GM19035 (cell line): Measurements from ENCODE around the gene ZNF302.
A peak's percentile ranks its signal among the peaks of the same experiment; 100 is the strongest.

Experiments
- ATAC-seq: cut with Tn5 transposase; IDR thresholded peaks from one replicate; pipeline ENCODE4 v1.9.1; 2021; ENCODE audit not compliant: unreplicated experiment

The ZNF302 gene

GRCh38 chr19:34731019-34731829 lies 53.7 kb downstream of the ZNF302 start:
- ATAC-seq = no peak

- ATAC-seq = no peak
Observed at GRCh38 chr19:34731964-34732363, 54.5 kb downstream of the ZNF302 start.

- no peak for ATAC-seq
Observed at GRCh38 chr19:34732612-34733211, 55.2 kb downstream of the ZNF302 start.

- ATAC-seq = peak; percentile 21
Observed at GRCh38 chr19:34733266-34733745, 55.8 kb downstream of the ZNF302 start.

- ATAC-seq = peak; percentile 81
Observed at GRCh38 chr19:34733746-34734536, 56.5 kb downstream of the ZNF302 start, which contains the start of gene ZNF181. ZNF181 (plus strand) TSS chr19:34734243; CDS start chr19:34735038, 795 bp downstream.

- ATAC-seq = no peak
Observed at GRCh38 chr19:34734537-34735103, 57.1 kb downstream of the ZNF302 start.
